ENCODE data around the gene ROR2. TPM values are rescaled to one million over a fixed set of nuclear protein-coding genes. Genes with fewer than 3 reads are reported as not detected.
"Not testable (repeated sequence)": the region's sequence is repeated elsewhere in the genome, so short reads cannot be mapped to it uniquely, and the experiment has no call there.

ROR2 gene
- total and polyA plus RNA-seq, 5 experiments from 2014 or later, result not detected

DNA sequence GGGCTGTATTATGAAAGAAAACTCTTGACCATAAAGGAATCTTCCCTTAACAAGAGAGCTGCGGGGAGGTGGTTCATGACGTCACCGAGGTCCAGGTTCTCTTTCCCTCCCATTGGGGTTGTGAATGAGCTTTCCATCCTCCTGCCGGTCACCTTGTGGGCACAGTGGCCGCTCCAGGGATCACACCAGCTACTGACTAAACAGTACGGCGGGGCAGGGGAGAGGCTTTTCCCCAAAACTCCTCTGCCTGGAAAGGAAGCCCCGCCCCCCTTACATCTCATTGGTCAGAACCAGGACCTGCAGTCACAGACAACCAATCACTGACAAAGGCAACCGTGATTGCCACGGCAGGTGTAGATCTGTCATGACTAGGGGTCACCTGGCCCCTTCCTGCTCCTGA, 35.6 kb downstream of the ROR2 start:
- Mint-ChIP-seq H3K9me3 (peaks cover 0 to 2% (median 0%) of the 10 kb centered on the region in 9 donors), H3K4me1 (no peaks in the 10 kb centered on the region), H3K27ac (no peak overlapping the region), H3K4me3 (no peak overlapping the region), H3K27me3 (peaks cover 0 to 24% (median 15%) of the 10 kb centered on the region in 5 donors), H3K36me3 (no peaks in the 10 kb centered on the region)
- DNase-seq, result no peak
- POLR2A ChIA-PET, result no interaction called here
- ATAC-seq, result no peak

- Mint-ChIP-seq H3K27ac (no peak overlapping the region), H3K4me3 (no peak overlapping the region)
Measured at GRCh38 chr9:91913986-91914385, 36.0 kb downstream of the ROR2 start.

DNA sequence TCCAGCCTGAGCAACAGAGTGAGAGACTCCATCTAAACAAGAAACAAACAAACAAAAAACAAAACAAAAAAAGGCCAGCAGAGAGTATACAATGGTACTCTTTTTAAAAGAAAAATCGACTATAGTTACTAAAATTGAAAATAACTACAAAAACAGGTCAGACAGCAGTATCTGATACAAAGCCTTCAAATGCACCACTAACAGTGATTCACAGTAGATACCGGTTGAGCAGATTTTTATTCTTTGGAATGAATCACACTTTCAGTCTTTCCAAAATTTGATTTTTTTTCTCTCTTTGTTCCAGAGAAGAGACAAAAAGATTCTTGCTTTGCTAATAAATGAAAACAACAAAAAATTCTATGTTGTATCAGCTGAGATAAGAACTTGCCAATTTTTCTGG, 36.9 kb downstream of the ROR2 start:
- peaks cover 0 to 2% (median 0%) of the 10 kb centered on the region in 9 donors for H3K9me3 Mint-ChIP-seq
- no peak overlapping the region for H3K4me3 Mint-ChIP-seq
- peaks cover under 1 to 24% (median 14%) of the 10 kb centered on the region in 5 donors for H3K27me3 Mint-ChIP-seq
- H3K36me3 Mint-ChIP-seq, result no peaks in the 10 kb centered on the region
- no peaks in the 10 kb centered on the region for H3K4me1 Mint-ChIP-seq
- DNase-seq (no peak), ATAC-seq (no peak)
- POLR2A ChIA-PET, result no interaction called here
- no peak overlapping the region for H3K27ac Mint-ChIP-seq

More at GRCh38 chr9:91913986-91914385, 36.0 kb downstream of the ROR2 start:
- ATAC-seq, result no peak
- Mint-ChIP-seq H3K4me1 (no peaks in the 10 kb centered on the region), H3K36me3 (no peaks in the 10 kb centered on the region), H3K9me3 (peaks cover 0 to 2% (median 0%) of the 10 kb centered on the region in 9 donors), H3K27me3 (peaks cover 0 to 24% (median 15%) of the 10 kb centered on the region in 5 donors)
- no peak for DNase-seq
- POLR2A ChIA-PET, result no interaction called here

DNA sequence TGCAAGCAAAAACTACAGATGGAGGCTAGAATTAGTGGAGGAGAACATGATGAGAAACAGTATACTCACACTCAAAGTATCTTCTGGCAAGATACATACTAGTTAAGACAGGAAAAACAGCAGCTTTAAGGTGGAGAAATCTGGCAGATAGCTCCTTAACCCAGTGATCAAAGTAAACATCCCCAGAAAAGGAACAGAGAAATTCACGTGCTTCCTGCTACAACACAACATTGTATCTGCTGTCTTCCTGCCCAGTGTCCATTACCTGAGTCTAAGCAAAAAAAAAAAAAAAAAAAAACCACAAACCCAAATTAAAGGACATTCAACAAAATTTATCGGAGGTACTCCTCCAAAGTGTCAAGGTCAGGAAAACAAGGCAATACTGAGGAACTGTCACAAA, 38.4 kb downstream of the ROR2 start:
- POLR2A ChIA-PET, result no interaction called here
- H3K27me3 Mint-ChIP-seq, result peaks cover 2 to 13% (median 8%) of the 10 kb centered on the region in 5 donors
- H3K27ac Mint-ChIP-seq, result no peak overlapping the region

GRCh38 chr9:91909256-91909655, 40.8 kb downstream of the ROR2 start:
- H3K36me3 Mint-ChIP-seq, H3K27me3 Mint-ChIP-seq, H3K4me3 Mint-ChIP-seq, H3K9me3 Mint-ChIP-seq, ATAC-seq, H3K27ac Mint-ChIP-seq, DNase-seq, POLR2A ChIA-PET: not testable (repeated sequence)
- peaks cover 5 to 11% (median 7%) of the 10 kb centered on the region in 4 donors for H3K4me1 Mint-ChIP-seq

More for the DNA sequence above, 38.4 kb downstream of the ROR2 start:
- H3K36me3 Mint-ChIP-seq, result no peaks in the 10 kb centered on the region
- no peak for DNase-seq
- no peaks in the 10 kb centered on the region for H3K9me3 Mint-ChIP-seq
- H3K4me1 Mint-ChIP-seq, result peaks cover 4 to 7% (median 6%) of the 10 kb centered on the region in 4 donors
- no peak for ATAC-seq
- H3K4me3 Mint-ChIP-seq, result no peak overlapping the region

DNA sequence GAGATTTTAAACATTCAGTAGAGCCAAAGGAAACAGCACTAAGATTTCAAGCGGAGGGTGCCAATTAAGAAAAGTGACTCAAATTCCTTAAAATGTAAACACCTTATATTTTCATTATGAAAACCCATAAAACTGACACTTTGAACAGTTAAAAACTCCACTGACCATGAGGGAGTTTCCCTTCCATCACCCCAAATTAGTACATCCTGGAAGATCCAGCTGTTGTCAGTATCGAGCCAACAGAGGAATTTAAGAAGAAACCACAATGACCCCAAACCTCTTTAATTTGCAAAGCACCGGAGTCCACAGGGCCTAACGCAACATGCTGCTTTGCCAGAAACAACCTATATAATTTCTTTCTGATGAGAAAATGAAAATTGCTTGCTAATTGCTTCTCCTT, 41.3 kb downstream of the ROR2 start:
- H3K4me3 Mint-ChIP-seq, result no peak overlapping the region
- no peaks in the 10 kb centered on the region for H3K36me3 Mint-ChIP-seq
- POLR2A ChIA-PET, result no interaction called here

GRCh38 chr9:91908293-91908623, 41.8 kb downstream of the ROR2 start:
- H3K4me1 Mint-ChIP-seq, result peaks cover 5 to 11% (median 7%) of the 10 kb centered on the region in 4 donors
- H3K27ac Mint-ChIP-seq, result no peak overlapping the region
- H3K36me3 Mint-ChIP-seq, result no peaks in the 10 kb centered on the region
- POLR2A ChIA-PET, result no interaction called here
- no peak overlapping the region for H3K4me3 Mint-ChIP-seq
- H3K27me3 Mint-ChIP-seq, result peaks cover 0 to 4% (median 0%) of the 10 kb centered on the region in 5 donors
- DNase-seq (no peak), ATAC-seq (no peak)
- no peaks in the 10 kb centered on the region for H3K9me3 Mint-ChIP-seq

More for the DNA sequence above, 41.3 kb downstream of the ROR2 start:
- Mint-ChIP-seq H3K9me3 (no peaks in the 10 kb centered on the region), H3K27me3 (peaks cover 0 to 2% (median 0%) of the 10 kb centered on the region in 5 donors), H3K4me1 (peaks cover 5 to 11% (median 7%) of the 10 kb centered on the region in 4 donors), H3K27ac (no peak overlapping the region)
- DNase-seq (no peak), ATAC-seq (no peak)

GRCh38 chr9:91907484-91908292, 42.3 kb downstream of the ROR2 start:
- peak overlapping the region in 2 of 10 donors; percentile 48 to 64 for H3K4me3 Mint-ChIP-seq
- no peaks in the 10 kb centered on the region for H3K36me3 Mint-ChIP-seq
- peaks cover 5 to 11% (median 7%) of the 10 kb centered on the region in 4 donors for H3K4me1 Mint-ChIP-seq

GRCh38 chr9:91905991-91906469, 44.0 kb downstream of the ROR2 start:
- peak overlapping the region in 3 of 10 donors; percentile 18 to 23 (median 19) for H3K27ac Mint-ChIP-seq
- H3K4me1 Mint-ChIP-seq, result peaks cover 5 to 11% (median 7%) of the 10 kb centered on the region in 4 donors
- POLR2A ChIA-PET, result no interaction called here
- ATAC-seq (peak; percentile 82 to 91), DNase-seq (peak in 7 of 10 donors; percentile 4 to 49 (median 39))
- no peak overlapping the region for H3K4me3 Mint-ChIP-seq
- peaks cover 0 to 3% (median 2%) of the 10 kb centered on the region in 5 donors for H3K27me3 Mint-ChIP-seq
- no peaks in the 10 kb centered on the region for H3K36me3 Mint-ChIP-seq
- no peaks in the 10 kb centered on the region for H3K9me3 Mint-ChIP-seq

More at GRCh38 chr9:91907484-91908292, 42.3 kb downstream of the ROR2 start:
- H3K27ac Mint-ChIP-seq, result no peak overlapping the region
- H3K9me3 Mint-ChIP-seq, result no peaks in the 10 kb centered on the region
- ATAC-seq (no peak), DNase-seq (no peak)
- POLR2A ChIA-PET, result no interaction called here
- peaks cover 0 to 4% (median under 1%) of the 10 kb centered on the region in 5 donors for H3K27me3 Mint-ChIP-seq

DNA sequence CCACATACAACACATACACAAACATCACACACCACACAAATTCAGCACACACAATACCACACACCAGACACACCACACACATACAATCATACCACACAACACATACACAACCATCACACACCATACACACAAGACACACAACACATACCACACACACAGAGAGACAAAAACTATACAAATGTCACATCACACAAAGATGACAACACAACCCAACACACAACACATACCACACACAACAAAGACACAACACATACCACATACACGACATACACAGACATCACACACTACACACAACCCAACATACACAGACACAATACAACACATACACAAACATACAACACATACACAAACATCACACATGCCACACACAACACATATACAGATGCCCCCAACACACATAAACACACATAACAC, 44.8 kb downstream of the ROR2 start:
- no peaks in the 10 kb centered on the region for H3K9me3 Mint-ChIP-seq
- H3K27ac Mint-ChIP-seq, result no peak overlapping the region
- H3K4me1 Mint-ChIP-seq, result peaks cover 5 to 11% (median 7%) of the 10 kb centered on the region in 4 donors
- no peak overlapping the region for H3K4me3 Mint-ChIP-seq
- ATAC-seq (no peak), DNase-seq (no peak)
- no peaks in the 10 kb centered on the region for H3K36me3 Mint-ChIP-seq
- POLR2A ChIA-PET, result no interaction called here
- H3K27me3 Mint-ChIP-seq, result peaks cover 0 to 3% (median 2%) of the 10 kb centered on the region in 5 donors

DNA sequence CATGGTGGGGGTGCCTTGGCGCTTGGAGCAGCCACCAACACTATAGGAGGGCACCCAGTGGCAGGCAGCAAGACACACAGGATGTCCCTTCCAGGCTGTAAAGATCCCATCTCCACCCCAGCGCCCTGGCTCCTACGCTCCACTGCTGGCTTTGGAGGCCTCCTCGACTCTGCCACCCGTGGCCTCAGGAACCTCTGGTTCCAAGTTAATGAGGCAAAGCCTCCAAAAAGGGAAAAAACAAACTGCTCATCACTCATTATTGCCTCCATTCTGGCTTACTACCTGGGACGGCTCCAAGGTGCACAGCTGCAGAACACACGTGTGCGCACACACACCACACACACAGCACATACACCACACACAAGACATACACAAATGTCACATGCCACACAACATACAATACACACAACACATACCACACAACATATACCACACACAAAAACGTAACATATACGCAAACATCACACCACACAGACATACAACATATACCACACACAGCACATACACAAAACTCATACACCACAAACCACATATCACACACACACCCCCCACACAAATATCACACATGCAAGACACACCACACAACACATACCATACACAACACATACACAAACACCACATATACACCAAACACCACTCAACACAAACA, 45.3 kb downstream of the ROR2 start:
- H3K36me3 Mint-ChIP-seq, result no peaks in the 10 kb centered on the region
- ATAC-seq, result no peak
- H3K4me1 Mint-ChIP-seq, result peaks cover 5 to 11% (median 7%) of the 10 kb centered on the region in 4 donors
- no peak for DNase-seq
- peaks cover 0 to 3% (median 2%) of the 10 kb centered on the region in 5 donors for H3K27me3 Mint-ChIP-seq
- H3K27ac Mint-ChIP-seq, result no peak overlapping the region
- no peaks in the 10 kb centered on the region for H3K9me3 Mint-ChIP-seq
- no peak overlapping the region for H3K4me3 Mint-ChIP-seq
- POLR2A ChIA-PET, result no interaction called here

GRCh38 chr9:91903126-91903911, 46.7 kb downstream of the ROR2 start:
- Mint-ChIP-seq H3K36me3 (no peaks in the 10 kb centered on the region), H3K27ac (no peak overlapping the region), H3K27me3 (peaks cover 0 to 5% (median 3%) of the 10 kb centered on the region in 5 donors), H3K9me3 (no peaks in the 10 kb centered on the region), H3K4me1 (peaks cover 5 to 11% (median 7%) of the 10 kb centered on the region in 4 donors), H3K4me3 (no peak overlapping the region)
- DNase-seq (no peak), ATAC-seq (no peak)
- POLR2A ChIA-PET, result no interaction called here

Measured in naive thymus-derived CD8-positive, alpha-beta T cell (primary cell).